HepG2 (cell line): ENCODE data around the gene TMEM144. TPM values are rescaled to one million over a fixed set of nuclear protein-coding genes. Genes with fewer than 3 reads are reported as not detected.

ENCODE experiments used
- ATAC-seq: fragments of 200-7000 bp; cut with Tn5 transposase; 3 replicates; pipeline ENCODE4 v1.9.1; 2020; ENCODE audit warnings: mild to moderate bottlenecking, moderate library complexity
- BruUV-seq: library from RNA; stranded (reverse); fragments of 400-500 nt; replicated peaks from 2 replicates; lab custom pipeline; 2021; lab: Mats Ljungman, UMichigan
- CTCF ChIA-PET: fragments of 300-600 bp; formaldehyde crosslinking; extraction: SDS; loops from one replicate; lab custom pipeline; 2021; ENCODE audit warnings: low total read pairs, inconsistent platforms, low intra/inter-chr PET ratio; lab: Yijun Ruan, JAX
- POLR2A ChIA-PET: fragments of 350-600 bp; sonication (Branson Sonifier 250); formaldehyde crosslinking; loops from one replicate; lab custom pipeline; 2020; ENCODE audit warnings: antibody characterized with exemption, inconsistent platforms; lab: Yijun Ruan, JAX
- DNase-seq: peaks from one replicate; pipeline ENCODE4 v3.0.0-alpha.2; 2015; ENCODE audit warnings: low spot score
- FAIRE-seq: peaks from 3 replicates; lab custom pipeline; 2011; peaks lifted over from hg19 to GRCh38; lab: Jason Lieb, UNC
- H2AFZ ChIP-seq: one replicate; pipeline ENCODE4 v1.6.1; 2011; ENCODE audit warnings: low read length, inconsistent platforms
- H3K27ac ChIP-seq: fragments of 300-600 bp; 3 replicates; pipeline ENCODE4 v1.8.0; 2011; ENCODE audit warnings: mixed run types, mild to moderate bottlenecking, mixed read lengths, low read length, inconsistent platforms; ENCODE audit not compliant: insufficient read depth; ENCODE audit errors: extremely low read length
- H3K27me3 ChIP-seq, 2 experiments: fragments of 200-600 bp in 1 of 2; 2 replicates in 1 of 2; 3 replicates in 1 of 2; pipeline versions ENCODE4 v1.6.0 to v1.8.0; 2011; ENCODE audit warnings: low read length in 2 of 2, mild to moderate bottlenecking in 2 of 2, moderate library complexity in 2 of 2, inconsistent platforms in 1 of 2; ENCODE audit not compliant: insufficient read depth in 2 of 2, control insufficient read depth in 1 of 2
- H3K36me3 ChIP-seq, 2 experiments: fragments of 200-600 bp in 1 of 2; replicated peaks in 1 of 2; 2 replicates in 1 of 2; 3 replicates in 1 of 2; pipeline versions ENCODE4 v1.5.1 to v1.8.0; 2011; ENCODE audit warnings: low read length in 2 of 2, inconsistent platforms in 1 of 2; ENCODE audit not compliant: insufficient read depth in 2 of 2, control insufficient read depth in 1 of 2
- H3K4me1 ChIP-seq: 2 replicates; pipeline ENCODE4 v1.5.1; 2012; ENCODE audit warnings: low read length, inconsistent platforms; ENCODE audit not compliant: insufficient read depth
- H3K4me2 ChIP-seq: 2 replicates; pipeline ENCODE4 v1.6.0; 2011; ENCODE audit warnings: low read depth, low read length, inconsistent platforms
- H3K4me3 ChIP-seq, 3 experiments: fragments of 200-600 bp in 1 of 3; sonication (generic), shearing (Covaris generic) in 1 of 3; replicated peaks in 1 of 3; 2 replicates each; pipeline ENCODE4 v1.5.1; 2011 to 2016; ENCODE audit warnings: low read length in 3 of 3, inconsistent platforms in 2 of 3, low read depth in 2 of 3, mild to moderate bottlenecking in 2 of 3, control low read depth in 1 of 3, mixed read lengths in 1 of 3; ENCODE audit not compliant: insufficient read depth in 1 of 3
- H3K79me2 ChIP-seq: one replicate; pipeline ENCODE4 v1.6.1; 2011; ENCODE audit warnings: low read length, inconsistent platforms; ENCODE audit not compliant: insufficient read depth
- H3K9ac ChIP-seq: 2 replicates; pipeline ENCODE4 v1.6.0; 2011; ENCODE audit warnings: mild to moderate bottlenecking, low read depth, low read length, inconsistent platforms; ENCODE audit not compliant: insufficient read depth
- H3K9me3 ChIP-seq: 2 replicates; pipeline ENCODE4 v1.5.1; 2012; ENCODE audit warnings: mild to moderate bottlenecking, low read length
- H4K20me1 ChIP-seq: 2 replicates; pipeline ENCODE4 v1.6.0; 2011; ENCODE audit warnings: inconsistent platforms, mild to moderate bottlenecking, low read length, moderate library complexity; ENCODE audit not compliant: insufficient read depth
- FOXP4 ChIP-seq: sonication (generic); formaldehyde crosslinking; IDR thresholded peaks from 2 replicates; pipeline ENCODE4 v1.4.0; 2020; ENCODE audit warnings: missing genetic modification reagents
- MAX ChIP-seq: IDR thresholded peaks from 2 replicates; pipeline ENCODE4 v1.6.1; 2012; ENCODE audit warnings: inconsistent platforms
- SOX5 ChIP-seq: IDR thresholded peaks from 2 replicates; pipeline ENCODE4 v1.6.1; 2016; ENCODE audit warnings: borderline replicate concordance
- STAG1 ChIP-seq: sonication (generic); formaldehyde crosslinking; IDR thresholded peaks from 2 replicates; pipeline ENCODE4 v1.4.0; 2020; ENCODE audit warnings: missing genetic modification reagents
- ZNF33A ChIP-seq: sonication (generic); formaldehyde crosslinking; IDR thresholded peaks from 2 replicates; pipeline ENCODE4 v1.5.1; 2020; ENCODE audit warnings: missing genetic modification reagents, mild to moderate bottlenecking, moderate library complexity, borderline replicate concordance
- WGBS: methylation state at CpG from one replicate; pipeline ENCODE4 v1.1.6; 2017; ENCODE audit warnings: low lambda C conversion rate; 5-methylcytosine and 5-hydroxymethylcytosine counted together
- in situ Hi-C: cut with HindIII; loops from 2 replicates; pipeline ENCODE4 v1.10.0; 2017; ENCODE audit warnings: low pct_unique_long_range_greater_than_20kb; ENCODE audit not compliant: extremely low pct_ligation_motif_present
- intact Hi-C: fragments of 100-400 bp; cut with micrococcal nuclease; formaldehyde crosslinking; loops from one replicate; pipeline ENCODE4 v1.10.0; 2022; ENCODE audit not compliant: unreplicated experiment
- polyA plus RNA-seq, 8 experiments: library from polyadenylated mRNA; depleted of rRNA in 3 of 8; stranded (reverse) in 7 of 8; unstranded in 1 of 8; fragments of >200 nt; fragmentation: Illumina TruSeq in 4 of 8; extraction: Trizol in 4 of 8; gene quantifications; 2 replicates each; pipeline versions ENCODE4 v1.2.1 to v1.2.3, GENCODE V29; 2011 to 2016; ENCODE audit warnings: low read depth in 4 of 8, missing spikeins in 1 of 8, mixed read lengths in 1 of 8; ENCODE audit not compliant: insufficient read depth in 1 of 8
- total RNA-seq, 5 experiments: library from RNA; depleted of rRNA; stranded (reverse); fragments of >200 nt; fragmentation: Illumina TruSeq; extraction: Trizol; gene quantifications; 2 replicates each; pipeline ENCODE4 v1.2.3, GENCODE V29; 2016; ENCODE audit warnings: low read depth in 1 of 5
- TF ChIP-seq, protein P1 (sequence below): IDR thresholded peaks from 2 replicates; pipeline ENCODE4 v1.6.1; 2016; ENCODE audit warnings: low read depth

TMEM144 gene
- total and polyA plus RNA-seq, 2 of the 13 experiments (the other 11 are each of a cell fraction or from before 2014, with no cell fraction given) = 10.9 to 12.3 TPM

- 0 out of 2 replicates have a peak, but pooled peaks have one; percentile 42 for TF ChIP-seq FOXP4
- TF ChIP-seq STAG1 = no peak
- peak; percentile 79; the same call in 1 of the 2 replicates for TF ChIP-seq SOX5 (CRISPR knock-in tag)
Observed at GRCh38 chr4:158243071-158243470, 32.8 kb downstream of the TMEM144 start (continued).

DNA sequence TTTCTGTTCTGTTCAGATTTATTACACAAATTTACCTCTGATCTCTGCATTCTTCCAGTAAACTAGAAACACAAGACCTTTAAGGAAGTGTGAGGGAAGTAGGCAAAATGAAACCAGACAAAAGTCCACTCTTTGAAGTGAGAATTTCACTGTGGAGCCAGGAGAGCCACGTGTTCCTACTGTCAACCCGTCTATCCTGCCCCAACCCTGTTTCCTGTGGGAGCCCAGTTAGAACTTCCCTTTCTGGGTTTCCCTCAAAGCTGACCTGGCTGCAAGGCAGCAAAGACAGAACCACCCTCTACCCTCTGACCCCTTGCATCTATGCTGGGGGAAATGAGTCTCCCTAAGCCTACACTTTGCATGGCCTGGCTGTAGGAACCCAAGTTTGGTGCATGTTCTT, 40.0 kb downstream of the TMEM144 start:
- no TSS peak for BruUV-seq
- Histone ChIP-seq H3K4me2 (no peak overlapping the region), H3K4me1 (peaks cover 7% of the 10 kb centered on the region), H4K20me1 (no peaks in the 10 kb centered on the region), H3K79me2 (no peaks in the 10 kb centered on the region), H3K36me3 (peaks cover 2 to 5% of the 10 kb centered on the region in 2 experiments; a peak in 2 of 5 replicates), H3K27ac (no peak overlapping the region), H3K9me3 (no peaks in the 10 kb centered on the region), H2AFZ (no peak overlapping the region), H3K4me3 (no peak overlapping the region), H3K9ac (no peak overlapping the region), H3K27me3 (no peaks in the 10 kb centered on the region)
- intact Hi-C loops = loop anchor here (5.0 kb wide), 1 partner anchor 38 kb away; the partner anchor contains the start of gene TMEM144
- no peak for DNase-seq
- FAIRE-seq = no peak
- no peak for ATAC-seq
- in situ Hi-C loops = loop anchor here (5.0 kb wide), 1 partner anchor 372 kb away; no protein-coding TSS in a partner anchor
- WGBS = 53% methylated on average over 2 of the region's 2 CpGs
- ChIA-PET POLR2A (no interaction called here), CTCF (no interaction called here)
- TF ChIP-seq ZNF33A (CRISPR knock-in tag) = no peak
- peak; percentile 59; the same call in 1 of the 2 replicates for TF ChIP-seq MAX
- TF ChIP-seq, protein P1, sequence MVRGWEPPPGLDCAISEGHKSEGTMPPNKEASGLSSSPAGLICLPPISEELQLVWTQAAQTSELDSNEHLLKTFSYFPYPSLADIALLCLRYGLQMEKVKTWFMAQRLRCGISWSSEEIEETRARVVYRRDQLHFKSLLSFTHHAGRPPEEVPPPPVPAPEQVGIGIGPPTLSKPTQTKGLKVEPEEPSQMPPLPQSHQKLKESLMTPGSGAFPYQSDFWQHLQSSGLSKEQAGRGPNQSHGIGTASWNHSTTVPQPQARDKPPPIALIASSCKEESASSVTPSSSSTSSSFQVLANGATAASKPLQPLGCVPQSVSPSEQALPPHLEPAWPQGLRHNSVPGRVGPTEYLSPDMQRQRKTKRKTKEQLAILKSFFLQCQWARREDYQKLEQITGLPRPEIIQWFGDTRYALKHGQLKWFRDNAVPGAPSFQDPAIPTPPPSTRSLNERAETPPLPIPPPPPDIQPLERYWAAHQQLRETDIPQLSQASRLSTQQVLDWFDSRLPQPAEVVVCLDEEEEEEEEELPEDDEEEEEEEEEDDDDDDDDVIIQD (CRISPR knock-in tag) = peak; percentile 25; the same call in 1 of the 2 replicates
